ENCODE results near the gene GPER1.
"Not testable (repeated sequence)": the region's sequence is repeated elsewhere in the genome, so short reads cannot be mapped to it uniquely, and the experiment has no call there.

GPER1 gene

GRCh38 chr7:1087952-1088920, at the start of gene GPER1:
Gene GPER1, plus strand, starts transcription at chr7:1088113. Its CDS starts 3,616 bp downstream, at chr7:1091729.
- no peak for TF ChIP-seq CTCF (IDR thresholded peaks at IDR 0.05; ENCODE audit: borderline replicate concordance, insufficient read depth, low read depth, low read length)
- peak within 1 kb of the TSS; percentile 49 for H3K4me3 ChIP-seq (ENCODE audit: low read depth, low read length)

- not testable (repeated sequence) for H3K4me3 ChIP-seq (ENCODE audit: low read depth, low read length)
Measured at GRCh38 chr7:1040233-1040632, 47.7 kb upstream of the GPER1 start.

GRCh38 chr7:1040790-1041189, 47.1 kb upstream of the GPER1 start:
- no peak overlapping the region for H3K4me3 ChIP-seq (ENCODE audit: low read depth, low read length)
- no peak for TF ChIP-seq CTCF (IDR thresholded peaks at IDR 0.05; ENCODE audit: borderline replicate concordance, insufficient read depth, low read depth, low read length)

GRCh38 chr7:1041551-1042491, 46.1 kb upstream of the GPER1 start:
- no peak for TF ChIP-seq CTCF (IDR thresholded peaks at IDR 0.05; ENCODE audit: borderline replicate concordance, insufficient read depth, low read depth, low read length)
- H3K4me3 ChIP-seq (ENCODE audit: low read depth, low read length), result no peak overlapping the region

GRCh38 chr7:1042492-1042833, 45.5 kb upstream of the GPER1 start:
- H3K4me3 ChIP-seq (ENCODE audit: low read depth, low read length), result no peak overlapping the region
- TF ChIP-seq CTCF (IDR thresholded peaks at IDR 0.05; ENCODE audit: borderline replicate concordance, insufficient read depth, low read depth, low read length), result no peak

- no peak for TF ChIP-seq CTCF (IDR thresholded peaks at IDR 0.05; ENCODE audit: borderline replicate concordance, insufficient read depth, low read depth, low read length)
- peak overlapping the region; percentile 35 for H3K4me3 ChIP-seq (ENCODE audit: low read depth, low read length)
Measured at GRCh38 chr7:1043552-1044188, 44.2 kb upstream of the GPER1 start.

Measured in GM12875 (cell line).